HK-2 (cell line): ENCODE measurements around the gene CNTN1.

Source experiments
- DNase-seq: peaks from one replicate; pipeline ENCODE4 v3.0.0-alpha.2; 2018; ENCODE audit not compliant: unreplicated experiment

Gene CNTN1

GRCh38 chr12:40837891-40838429 is 145.7 kb downstream of the CNTN1 start:
- DNase-seq, result no peak

DNA sequence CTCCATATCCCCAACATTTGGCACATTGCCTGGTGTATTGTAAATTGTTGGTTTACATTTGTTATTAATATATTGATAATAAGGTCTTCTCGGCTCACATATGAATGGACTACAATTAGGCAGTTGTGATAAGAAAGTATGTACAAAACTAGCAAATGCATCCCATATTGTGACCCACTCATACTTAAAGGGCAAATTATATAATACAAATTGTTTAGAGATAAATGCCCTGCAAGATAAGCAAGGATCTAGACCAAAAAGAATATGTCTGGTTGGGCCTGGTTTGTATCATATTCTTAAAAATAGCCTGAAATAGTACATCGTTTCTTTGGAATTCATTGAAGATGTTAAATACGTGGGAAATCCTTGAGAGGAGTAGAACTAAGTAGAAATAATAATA is 151.3 kb downstream of the CNTN1 start:
- no peak for DNase-seq

GRCh38 chr12:40853221-40853620 is 161.0 kb downstream of the CNTN1 start:
- DNase-seq, result no peak

DNA sequence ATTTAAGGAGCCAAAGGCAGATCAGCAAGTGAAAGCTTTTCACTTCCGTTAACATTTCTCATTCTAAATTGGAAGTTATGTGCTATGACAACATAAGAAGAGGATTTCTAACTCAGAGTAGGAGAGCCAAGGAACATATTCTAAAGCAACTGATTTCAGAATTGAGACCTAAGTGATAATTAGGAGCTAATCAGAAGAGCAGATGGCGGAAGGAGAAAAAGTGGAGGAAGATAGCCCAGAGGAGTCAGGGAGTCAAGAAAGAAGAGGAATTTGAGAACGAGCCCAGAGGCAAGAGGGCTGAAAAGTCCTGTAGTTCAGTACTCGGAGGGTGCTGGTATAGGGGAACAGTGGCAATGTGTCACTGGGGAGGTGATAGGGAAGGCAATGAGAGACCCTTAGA is 162.4 kb downstream of the CNTN1 start:
- no peak for DNase-seq

DNA sequence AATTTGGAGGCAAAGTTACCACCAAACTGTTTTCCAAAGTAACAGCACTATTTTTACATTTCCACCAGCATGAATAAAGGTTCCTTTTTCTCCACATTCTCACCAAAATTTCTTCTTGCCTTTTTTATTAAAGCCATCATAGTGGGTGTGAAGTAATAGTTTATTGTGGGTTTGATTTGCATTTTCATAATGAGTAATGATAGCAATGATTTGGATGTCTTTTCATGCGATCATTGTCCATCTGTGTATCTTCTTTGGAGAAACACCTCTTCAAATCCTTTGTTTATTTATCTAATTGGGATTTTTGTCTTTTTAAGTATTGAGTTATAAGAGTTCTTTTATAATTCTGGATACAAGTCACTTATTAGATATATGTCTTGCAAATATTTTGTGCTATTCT is 172.7 kb downstream of the CNTN1 start:
- no peak for DNase-seq

DNA sequence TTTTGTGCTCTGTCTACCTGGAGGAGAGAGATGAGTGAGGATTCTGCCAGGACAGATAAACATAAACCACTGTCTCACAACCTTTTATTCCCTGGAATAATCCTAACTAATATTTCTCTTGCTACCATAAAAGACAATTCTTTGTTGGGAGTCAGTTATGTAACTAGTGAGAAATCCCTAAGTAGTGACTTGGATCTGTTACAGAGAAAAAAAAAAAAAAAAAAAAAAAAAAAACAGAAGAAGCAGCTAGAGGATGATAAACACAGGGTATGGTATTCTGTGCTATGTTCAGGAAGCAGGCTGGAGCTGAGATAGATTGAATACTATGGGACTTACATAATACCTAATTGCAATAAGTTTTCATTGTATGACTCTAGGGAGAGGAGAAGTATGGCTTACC is 178.7 kb downstream of the CNTN1 start:
- DNase-seq, result no peak

- DNase-seq, result no peak
These were observed 182.6 kb downstream of the CNTN1 start for GRCh38 chr12:40874868-40875267.

- DNase-seq, result no peak
These were observed 197.1 kb downstream of the CNTN1 start for GRCh38 chr12:40889329-40889728.

GRCh38 chr12:40892528-40892927 is 200.3 kb downstream of the CNTN1 start:
- DNase-seq, result no peak

GRCh38 chr12:40898505-40898904 is 206.3 kb downstream of the CNTN1 start:
- DNase-seq, result no peak

GRCh38 chr12:40903040-40903439 is 210.8 kb downstream of the CNTN1 start:
- no peak for DNase-seq

DNA sequence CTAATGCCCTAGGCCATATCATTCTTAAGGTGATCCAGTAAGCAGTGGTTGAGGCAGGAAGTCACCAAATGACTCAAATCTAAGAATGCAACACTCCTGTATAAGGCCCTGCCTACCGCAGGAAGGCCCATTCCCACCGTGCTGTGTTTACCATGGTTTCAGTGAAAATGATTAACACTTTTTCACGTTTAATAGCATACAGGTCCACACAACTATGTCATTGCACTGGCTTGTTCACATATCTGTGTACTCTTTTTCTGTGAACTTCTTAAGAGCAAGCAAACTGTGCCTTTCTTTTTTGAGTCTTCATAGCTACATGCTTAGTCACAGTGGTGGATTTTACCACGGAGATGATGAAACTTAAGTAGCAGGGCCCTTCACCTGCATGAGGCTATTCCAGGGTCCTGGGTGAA is 214.9 kb downstream of the CNTN1 start:
- peak; percentile 45 for DNase-seq

DNA sequence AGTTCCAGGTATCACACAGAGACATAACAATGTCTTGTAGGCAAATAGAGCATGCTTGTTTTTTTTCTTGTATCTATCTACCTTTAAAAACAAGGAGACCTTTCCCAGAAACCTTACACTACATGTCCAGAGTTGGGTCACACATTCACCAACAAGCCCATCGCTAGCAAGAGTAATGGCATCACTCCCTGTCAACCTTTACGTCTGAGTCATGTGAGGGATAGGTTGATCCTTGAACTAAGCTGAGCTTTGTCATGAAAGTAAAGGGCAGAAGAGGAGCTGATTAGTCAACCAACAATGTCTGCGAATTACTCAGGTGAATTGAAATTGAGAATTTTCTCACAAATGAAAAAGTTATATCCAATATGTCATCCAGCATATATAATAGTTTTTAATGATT is 219.4 kb downstream of the CNTN1 start:
- DNase-seq, result no peak

- DNase-seq, result no peak
These were observed 222.9 kb downstream of the CNTN1 start for GRCh38 chr12:40915172-40915571.

GRCh38 chr12:40917561-40917960 is 225.3 kb downstream of the CNTN1 start:
- no peak for DNase-seq

GRCh38 chr12:40921563-40922163 is 229.4 kb downstream of the CNTN1 start:
- no peak for DNase-seq

DNA sequence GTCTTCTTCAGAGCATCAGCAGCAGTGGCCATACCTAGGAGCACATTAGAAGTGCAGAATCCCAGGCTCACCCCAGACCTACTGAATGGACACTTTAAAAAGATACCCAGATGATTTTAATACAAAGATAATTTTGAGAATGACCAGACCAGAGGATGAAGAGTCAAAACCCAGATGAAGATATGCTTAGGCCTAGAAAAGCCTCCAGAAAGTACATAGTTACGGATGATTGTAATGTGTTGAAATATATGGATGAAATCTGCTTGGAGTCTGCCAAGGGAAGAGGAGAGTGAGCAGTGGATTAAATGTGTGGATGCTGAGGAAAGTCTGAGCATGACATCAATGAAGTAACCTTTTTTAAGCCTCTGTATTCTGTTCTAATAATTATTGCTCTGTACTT is 245.7 kb downstream of the CNTN1 start:
- DNase-seq, result no peak

DNA sequence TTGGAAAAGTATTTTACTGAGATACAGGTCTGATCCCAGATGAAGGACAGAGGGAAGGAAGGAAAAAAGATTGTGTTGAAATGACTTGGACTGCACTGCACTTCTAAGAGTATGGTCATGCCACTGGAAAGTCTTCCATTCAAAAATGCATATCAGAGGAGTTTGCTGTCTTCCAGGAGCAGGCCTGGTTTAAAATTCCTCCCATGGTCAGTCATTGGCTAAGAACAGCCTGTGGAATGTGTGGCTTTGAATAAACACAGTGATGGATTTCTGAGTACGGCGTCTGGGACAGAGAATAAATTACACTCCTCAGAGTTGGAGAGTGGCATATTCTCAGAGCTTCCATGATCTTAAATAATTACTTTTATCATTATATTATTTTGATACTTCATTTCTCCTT is 250.1 kb downstream of the CNTN1 start:
- peak; percentile 3 for DNase-seq

- no peak for DNase-seq
These were observed 253.5 kb downstream of the CNTN1 start for GRCh38 chr12:40945772-40946171.

DNA sequence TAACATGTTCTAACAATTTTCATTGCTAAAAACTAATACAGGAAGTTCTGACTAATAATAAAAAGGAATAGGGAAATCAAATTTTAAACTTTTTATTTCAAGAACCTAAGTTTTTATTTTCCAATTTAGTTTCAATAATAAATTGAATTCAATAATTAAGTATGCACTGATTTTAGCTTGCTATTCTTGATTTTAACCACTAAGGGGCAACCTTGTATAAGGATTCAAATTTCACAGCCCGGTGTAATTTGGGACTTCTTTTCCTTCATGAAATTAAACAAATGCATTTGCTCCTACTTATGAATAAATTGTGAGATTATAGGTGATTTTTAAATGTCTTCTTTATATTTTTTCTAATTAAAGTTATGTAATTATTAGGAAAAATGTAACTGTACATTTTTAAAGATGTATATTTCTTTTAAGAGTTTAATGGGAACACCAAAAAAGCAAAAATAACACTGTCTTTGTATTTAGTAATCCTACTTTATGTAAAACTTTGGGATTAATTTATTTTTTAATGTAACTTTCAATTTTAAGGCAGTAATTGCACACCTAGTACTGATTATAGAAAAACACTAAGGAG is 254.5 kb downstream of the CNTN1 start:
- no peak for DNase-seq

- no peak for DNase-seq
These were observed 255.6 kb downstream of the CNTN1 start for GRCh38 chr12:40947797-40948196.

DNA sequence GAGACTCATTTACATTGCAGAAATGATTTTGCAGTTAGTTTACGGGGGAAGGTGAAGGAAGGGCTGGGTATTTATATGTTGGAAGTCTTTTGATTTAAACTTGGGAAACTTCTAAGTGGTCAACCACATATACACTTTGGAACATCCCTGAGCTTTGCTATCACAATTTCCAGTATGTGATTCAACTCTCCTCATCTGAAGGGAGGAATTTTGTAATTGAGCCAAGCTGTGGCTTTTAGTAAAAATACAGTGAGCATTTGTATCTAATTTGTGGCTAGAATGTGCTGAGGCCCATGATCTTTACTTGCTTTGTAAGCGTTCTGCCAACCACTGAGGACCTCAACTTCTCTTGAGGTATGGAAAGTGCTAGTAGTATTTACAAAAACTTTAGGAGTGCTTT is 260.8 kb downstream of the CNTN1 start:
- no peak for DNase-seq

DNA sequence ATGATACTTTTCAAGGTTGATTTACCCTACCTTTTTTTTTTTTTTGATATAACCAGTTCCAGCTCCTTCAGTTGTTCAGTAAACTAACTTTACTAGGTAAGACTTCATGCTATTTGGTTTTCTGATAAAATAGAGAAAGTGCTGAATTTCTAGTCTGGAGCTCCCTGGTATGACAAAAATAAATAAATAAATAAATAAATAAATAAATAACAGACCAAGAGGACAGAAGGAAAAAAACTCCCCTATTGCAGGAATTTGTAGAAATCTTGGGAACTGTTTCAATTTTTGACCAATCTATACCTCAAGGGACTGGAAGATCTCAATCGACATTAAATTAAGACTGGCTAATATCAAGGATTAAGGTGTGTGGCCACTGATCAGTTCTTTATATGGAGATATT is 265.2 kb downstream of the CNTN1 start:
- DNase-seq, result no peak

GRCh38 chr12:40959041-40959440 is 266.8 kb downstream of the CNTN1 start:
- no peak for DNase-seq
